Lower lobe of right lung (tissue), 2 donors: ENCODE data around the gene PIP5K1B. TPM values are rescaled to one million over a fixed set of nuclear protein-coding genes. Genes with fewer than 3 reads are reported as not detected.

Experiments
- ATAC-seq, 2 donors: fragments of 200-7000 bp; cut with Tn5 transposase; one replicate each; pipeline ENCODE4 v1.9.1; 2020 to 2022; ENCODE audit warnings: mild to moderate bottlenecking in 2 of 2, moderate library complexity in 2 of 2
- DNase-seq: peaks from one replicate; pipeline ENCODE4 v3.0.0-alpha.2; 2020
- H3K27ac ChIP-seq: fragments of 200-600 bp; one replicate; pipeline ENCODE4 v1.8.0; 2022
- H3K27me3 ChIP-seq: fragments of 200-600 bp; one replicate; pipeline ENCODE4 v1.8.0; 2022; ENCODE audit warnings: low read depth
- H3K36me3 ChIP-seq: fragments of 200-600 bp; one replicate; pipeline ENCODE4 v1.8.0; 2022; ENCODE audit warnings: mild to moderate bottlenecking
- H3K4me1 ChIP-seq: fragments of 200-600 bp; one replicate; pipeline ENCODE4 v1.8.0; 2022
- H3K4me3 ChIP-seq: fragments of 200-600 bp; one replicate; pipeline ENCODE4 v1.8.0; 2022; ENCODE audit warnings: mild to moderate bottlenecking
- H3K9me3 ChIP-seq: fragments of 200-600 bp; one replicate; pipeline ENCODE4 v1.8.0; 2022
- CTCF ChIP-seq: fragments of 200-600 bp; IDR thresholded peaks from one replicate; pipeline ENCODE4 v1.8.0; 2022; ENCODE audit warnings: antibody characterized with exemption, mild to moderate bottlenecking
- intact Hi-C: fragments of 100-400 bp; cut with DNase I; formaldehyde crosslinking; loops from one replicate; pipeline ENCODE4 v1.11.0; 2022
- total RNA-seq: library from RNA; stranded (reverse); fragmentation: NEBNext Ultra II Directional; extraction: Animal tissue kit (Norgen Biotek cat#: 25700); gene quantifications from one replicate; pipeline ENCODE4 v1.2.1, GENCODE V29; 2021
- donor health status: DM: no; HTN: yes; CAD: no; lungs with severe emphysema.

The PIP5K1B gene
- total RNA-seq, 1 donor from 2014 or later, result 35.9 TPM

- H3K27ac ChIP-seq, result no peak overlapping the region
- H3K9me3 ChIP-seq, result no peaks in the 10 kb centered on the region
- no peak overlapping the region for H3K4me3 ChIP-seq
- H3K36me3 ChIP-seq, result no peaks in the 10 kb centered on the region
- no peaks in the 10 kb centered on the region for H3K27me3 ChIP-seq
- DNase-seq (no peak), ATAC-seq (no peak)
- intact Hi-C loops, result no loop called here
- no peak for TF ChIP-seq CTCF
- peaks cover 6% of the 10 kb centered on the region for H3K4me1 ChIP-seq
Observed at GRCh38 chr9:69023650-69024049, 318.6 kb downstream of the PIP5K1B start.

GRCh38 chr9:69027355-69028097 lies 322.5 kb downstream of the PIP5K1B start:
- intact Hi-C loops, result no loop called here
- ATAC-seq (peak; percentile 82 to 87), DNase-seq (no peak)
- H3K27me3 ChIP-seq, result no peaks in the 10 kb centered on the region
- H3K36me3 ChIP-seq, result no peaks in the 10 kb centered on the region
- no peak overlapping the region for H3K27ac ChIP-seq
- H3K4me3 ChIP-seq, result no peak overlapping the region
- peak; percentile 78 for TF ChIP-seq CTCF
- H3K4me1 ChIP-seq, result peaks cover 6% of the 10 kb centered on the region
- no peaks in the 10 kb centered on the region for H3K9me3 ChIP-seq

- Histone ChIP-seq H3K4me3 (no peak overlapping the region), H3K27ac (no peak overlapping the region), H3K27me3 (no peaks in the 10 kb centered on the region), H3K4me1 (peaks cover 6% of the 10 kb centered on the region), H3K36me3 (no peaks in the 10 kb centered on the region), H3K9me3 (no peaks in the 10 kb centered on the region)
- no peak for TF ChIP-seq CTCF
- no peak for ATAC-seq
- intact Hi-C loops, result no loop called here
- DNase-seq, result no peak
Observed at GRCh38 chr9:69028754-69029153, 323.7 kb downstream of the PIP5K1B start.

- intact Hi-C loops, result no loop called here
- ATAC-seq (no peak), DNase-seq (no peak)
- Histone ChIP-seq H3K9me3 (no peaks in the 10 kb centered on the region), H3K4me1 (peaks cover 6% of the 10 kb centered on the region), H3K27ac (no peak overlapping the region), H3K4me3 (no peak overlapping the region), H3K36me3 (no peaks in the 10 kb centered on the region), H3K27me3 (no peaks in the 10 kb centered on the region)
- TF ChIP-seq CTCF, result no peak
Observed at GRCh38 chr9:69029535-69029934, 324.5 kb downstream of the PIP5K1B start.

- Histone ChIP-seq H3K9me3 (no peaks in the 10 kb centered on the region), H3K27me3 (no peaks in the 10 kb centered on the region), H3K4me3 (no peak overlapping the region), H3K36me3 (no peaks in the 10 kb centered on the region), H3K4me1 (peaks cover 10% of the 10 kb centered on the region), H3K27ac (no peak overlapping the region)
- DNase-seq, result no peak
- no peak for TF ChIP-seq CTCF
- ATAC-seq, result no peak
- intact Hi-C loops, result no loop called here
Observed at GRCh38 chr9:69030851-69031645, 326.0 kb downstream of the PIP5K1B start.
